GM23338 (cell line): ENCODE measurements around the gene VBP1. TPM values are rescaled to one million over a fixed set of nuclear protein-coding genes. Genes with fewer than 3 reads are reported as not detected.

Experiments
- ATAC-seq: fragments of 200-7000 bp; cut with Tn5 transposase; 3 replicates; pipeline ENCODE4 v1.9.1; 2020
- DNase-seq: peaks from one replicate; pipeline ENCODE4 v3.0.0-alpha.2; 2015; ENCODE audit warnings: low spot score
- H2AFZ ChIP-seq: fragments of 200-600 bp; sonication (generic); 2 replicates; pipeline ENCODE4 v1.8.0; 2016; ENCODE audit warnings: antibody characterized with exemption, mild to moderate bottlenecking, moderate library complexity
- H3F3A ChIP-seq: fragments of 200-600 bp; sonication (generic); replicated peaks from 2 replicates; pipeline ENCODE4 v1.8.0; 2017; ENCODE audit warnings: antibody characterized with exemption, mixed run types, low read depth
- H3K27ac ChIP-seq: fragments of 200-600 bp; sonication (generic); 2 replicates; pipeline ENCODE4 v1.6.1; 2016; ENCODE audit warnings: low read depth
- H3K27me3 ChIP-seq: fragments of 200-600 bp; sonication (generic); 2 replicates; pipeline ENCODE4 v1.8.0; 2016; ENCODE audit warnings: mild to moderate bottlenecking, mixed run types, moderate library complexity; ENCODE audit not compliant: insufficient read depth
- H3K36me3 ChIP-seq: fragments of 200-600 bp; sonication (generic); 2 replicates; pipeline ENCODE4 v1.8.0; 2016; ENCODE audit warnings: mild to moderate bottlenecking; ENCODE audit not compliant: insufficient read depth
- H3K4me1 ChIP-seq: fragments of 200-600 bp; sonication (generic); 2 replicates; pipeline ENCODE4 v1.8.0; 2016; ENCODE audit warnings: mild to moderate bottlenecking, moderate library complexity; ENCODE audit not compliant: insufficient read depth
- H3K4me2 ChIP-seq: fragments of 200-600 bp; sonication (generic); 2 replicates; pipeline ENCODE4 v1.7.1; 2017; ENCODE audit warnings: mixed run types
- H3K4me3 ChIP-seq: fragments of 200-600 bp; sonication (generic); 2 replicates; pipeline ENCODE4 v1.6.1; 2016; ENCODE audit warnings: mixed run types
- H3K79me2 ChIP-seq: fragments of 200-600 bp; sonication (generic); replicated peaks from 2 replicates; pipeline ENCODE4 v1.8.0; 2017; ENCODE audit warnings: mild to moderate bottlenecking; ENCODE audit not compliant: insufficient read depth
- H3K9me2 ChIP-seq: fragments of 200-600 bp; sonication (generic); 2 replicates; pipeline ENCODE4 v1.8.0; 2017; ENCODE audit not compliant: insufficient read depth
- H4K20me1 ChIP-seq: fragments of 200-600 bp; sonication (generic); replicated peaks from 2 replicates; pipeline ENCODE4 v1.8.0; 2017; ENCODE audit warnings: mild to moderate bottlenecking; ENCODE audit not compliant: insufficient read depth
- H3K27ac Mint-ChIP-seq: 2 replicates; pipeline ENCODE4 v1.8.0; 2020; ENCODE audit warnings: inconsistent platforms, mild to moderate bottlenecking, moderate library complexity, mixed read lengths
- H3K27me3 Mint-ChIP-seq: 3 replicates; pipeline ENCODE4 v1.8.0; 2022; ENCODE audit warnings: low read depth, mild to moderate bottlenecking, moderate library complexity, mixed read lengths, inconsistent platforms; ENCODE audit not compliant: insufficient read depth, poor library complexity
- H3K36me3 Mint-ChIP-seq: 3 replicates; pipeline ENCODE4 v1.8.0; 2021; ENCODE audit warnings: low read depth, mild to moderate bottlenecking, inconsistent platforms, moderate library complexity, mixed read lengths
- H3K4me1 Mint-ChIP-seq: 3 replicates; pipeline ENCODE4 v1.8.0; 2020; ENCODE audit warnings: mild to moderate bottlenecking, inconsistent platforms, mixed read lengths
- H3K4me3 Mint-ChIP-seq: 3 replicates; pipeline ENCODE4 v1.8.0; 2021; ENCODE audit warnings: moderate library complexity, mild to moderate bottlenecking, inconsistent platforms, mixed read lengths
- H3K9me3 Mint-ChIP-seq: 3 replicates; pipeline ENCODE4 v1.8.0; 2020; ENCODE audit warnings: moderate library complexity, mild to moderate bottlenecking, inconsistent platforms, mixed read lengths
- EZH2 ChIP-seq: fragments of 200-600 bp; sonication (generic); IDR thresholded peaks from one replicate; pipeline ENCODE4 v1.8.0; 2017; ENCODE audit warnings: antibody characterized with exemption, mild to moderate bottlenecking, low read depth; ENCODE audit not compliant: unreplicated experiment
- polyA plus RNA-seq: library from polyadenylated mRNA; unstranded; fragments of >200 nt; fragmentation: Nextera tagmentation; extraction: Ambion mirVana; gene quantifications from 2 replicates; pipeline ENCODE4 v1.2.1, GENCODE V29; 2016
- total RNA-seq: library from RNA; depleted of rRNA; stranded (reverse); fragments of >200 nt; shearing (Covaris generic); gene quantifications from 2 replicates; pipeline ENCODE4 v1.2.3, GENCODE V29; 2014
- TF ChIP-seq, protein P1 (sequence below): fragments of 250-450 bp; sonication (Bioruptor Pico); IDR thresholded peaks from 2 replicates; pipeline ENCODE4 v1.5.0; 2020; ENCODE audit warnings: mild to moderate bottlenecking, moderate library complexity

Gene VBP1
- total and polyA plus RNA-seq, 2 experiments from 2014 or later, result 62.5 to 84.4 TPM

DNA sequence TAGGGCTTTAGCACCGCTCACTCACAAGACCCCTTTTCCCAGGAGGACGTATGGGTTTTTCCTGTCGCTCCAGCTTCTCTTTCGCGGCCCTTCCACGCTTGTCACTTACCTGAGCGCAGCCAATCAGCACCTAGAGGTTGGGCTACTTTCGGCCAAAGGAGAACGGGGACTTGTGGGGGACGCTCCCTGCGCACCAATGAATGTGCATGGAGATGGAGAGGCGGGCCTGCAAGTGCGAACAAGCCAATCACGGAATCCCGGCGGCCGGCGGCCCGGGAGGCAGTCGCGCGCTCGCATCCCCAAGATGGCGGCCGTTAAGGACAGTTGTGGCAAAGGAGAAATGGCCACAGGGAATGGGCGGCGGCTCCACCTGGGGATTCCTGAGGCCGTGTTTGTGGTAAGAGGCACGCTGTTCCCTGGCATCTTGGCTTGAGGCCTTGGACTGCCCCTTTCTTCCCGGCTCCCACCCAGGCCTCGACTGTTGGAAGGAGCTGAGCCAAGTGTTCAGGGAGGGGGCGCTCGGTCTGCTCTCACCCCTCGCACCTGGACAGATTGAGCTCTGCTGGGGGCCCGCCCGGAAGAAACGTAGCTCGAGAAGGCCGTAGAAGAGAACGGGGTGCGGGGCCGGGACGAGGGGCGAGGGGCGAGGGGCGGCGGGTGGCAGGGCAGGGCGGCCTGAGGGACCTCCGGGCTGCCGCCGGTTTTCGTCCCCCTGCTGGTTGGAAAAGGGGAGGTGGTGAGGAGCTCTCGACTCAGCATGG lies at the start of gene VBP1 (continued):
- TF ChIP-seq EZH2, result no peak

DNA sequence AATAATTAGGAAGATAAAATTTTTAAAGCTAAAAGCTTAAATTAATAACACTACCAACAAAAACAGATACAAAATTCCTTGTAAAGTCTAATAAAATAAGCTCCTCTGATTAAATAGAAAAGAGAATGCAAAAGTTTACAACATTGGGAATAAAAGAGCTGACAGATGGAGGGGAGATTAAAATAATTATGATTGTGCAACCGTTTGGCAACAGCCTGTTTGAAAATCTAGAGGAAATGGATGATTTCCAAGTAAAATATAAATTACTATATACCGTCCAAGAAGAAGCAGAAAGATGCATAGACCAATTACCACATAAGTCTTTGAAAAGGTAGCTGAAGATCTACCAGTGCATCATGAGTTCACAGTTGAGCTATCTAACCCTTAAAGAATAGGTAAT lies 46.4 kb upstream of the VBP1 start:
- Histone ChIP-seq H3K27me3 (no peaks in the 10 kb centered on the region), H3K4me1 (no peaks in the 10 kb centered on the region), H3K4me2 (no peak overlapping the region), H3K36me3 (no peaks in the 10 kb centered on the region), H3K9me2 (no peaks in the 10 kb centered on the region), H3F3A (no peaks in the 10 kb centered on the region), H3K79me2 (no peaks in the 10 kb centered on the region), H2AFZ (no peak overlapping the region), H4K20me1 (no peaks in the 10 kb centered on the region), H3K27ac (no peak overlapping the region), H3K4me3 (no peak overlapping the region)
- DNase-seq, result no peak
- TF ChIP-seq, protein P1, sequence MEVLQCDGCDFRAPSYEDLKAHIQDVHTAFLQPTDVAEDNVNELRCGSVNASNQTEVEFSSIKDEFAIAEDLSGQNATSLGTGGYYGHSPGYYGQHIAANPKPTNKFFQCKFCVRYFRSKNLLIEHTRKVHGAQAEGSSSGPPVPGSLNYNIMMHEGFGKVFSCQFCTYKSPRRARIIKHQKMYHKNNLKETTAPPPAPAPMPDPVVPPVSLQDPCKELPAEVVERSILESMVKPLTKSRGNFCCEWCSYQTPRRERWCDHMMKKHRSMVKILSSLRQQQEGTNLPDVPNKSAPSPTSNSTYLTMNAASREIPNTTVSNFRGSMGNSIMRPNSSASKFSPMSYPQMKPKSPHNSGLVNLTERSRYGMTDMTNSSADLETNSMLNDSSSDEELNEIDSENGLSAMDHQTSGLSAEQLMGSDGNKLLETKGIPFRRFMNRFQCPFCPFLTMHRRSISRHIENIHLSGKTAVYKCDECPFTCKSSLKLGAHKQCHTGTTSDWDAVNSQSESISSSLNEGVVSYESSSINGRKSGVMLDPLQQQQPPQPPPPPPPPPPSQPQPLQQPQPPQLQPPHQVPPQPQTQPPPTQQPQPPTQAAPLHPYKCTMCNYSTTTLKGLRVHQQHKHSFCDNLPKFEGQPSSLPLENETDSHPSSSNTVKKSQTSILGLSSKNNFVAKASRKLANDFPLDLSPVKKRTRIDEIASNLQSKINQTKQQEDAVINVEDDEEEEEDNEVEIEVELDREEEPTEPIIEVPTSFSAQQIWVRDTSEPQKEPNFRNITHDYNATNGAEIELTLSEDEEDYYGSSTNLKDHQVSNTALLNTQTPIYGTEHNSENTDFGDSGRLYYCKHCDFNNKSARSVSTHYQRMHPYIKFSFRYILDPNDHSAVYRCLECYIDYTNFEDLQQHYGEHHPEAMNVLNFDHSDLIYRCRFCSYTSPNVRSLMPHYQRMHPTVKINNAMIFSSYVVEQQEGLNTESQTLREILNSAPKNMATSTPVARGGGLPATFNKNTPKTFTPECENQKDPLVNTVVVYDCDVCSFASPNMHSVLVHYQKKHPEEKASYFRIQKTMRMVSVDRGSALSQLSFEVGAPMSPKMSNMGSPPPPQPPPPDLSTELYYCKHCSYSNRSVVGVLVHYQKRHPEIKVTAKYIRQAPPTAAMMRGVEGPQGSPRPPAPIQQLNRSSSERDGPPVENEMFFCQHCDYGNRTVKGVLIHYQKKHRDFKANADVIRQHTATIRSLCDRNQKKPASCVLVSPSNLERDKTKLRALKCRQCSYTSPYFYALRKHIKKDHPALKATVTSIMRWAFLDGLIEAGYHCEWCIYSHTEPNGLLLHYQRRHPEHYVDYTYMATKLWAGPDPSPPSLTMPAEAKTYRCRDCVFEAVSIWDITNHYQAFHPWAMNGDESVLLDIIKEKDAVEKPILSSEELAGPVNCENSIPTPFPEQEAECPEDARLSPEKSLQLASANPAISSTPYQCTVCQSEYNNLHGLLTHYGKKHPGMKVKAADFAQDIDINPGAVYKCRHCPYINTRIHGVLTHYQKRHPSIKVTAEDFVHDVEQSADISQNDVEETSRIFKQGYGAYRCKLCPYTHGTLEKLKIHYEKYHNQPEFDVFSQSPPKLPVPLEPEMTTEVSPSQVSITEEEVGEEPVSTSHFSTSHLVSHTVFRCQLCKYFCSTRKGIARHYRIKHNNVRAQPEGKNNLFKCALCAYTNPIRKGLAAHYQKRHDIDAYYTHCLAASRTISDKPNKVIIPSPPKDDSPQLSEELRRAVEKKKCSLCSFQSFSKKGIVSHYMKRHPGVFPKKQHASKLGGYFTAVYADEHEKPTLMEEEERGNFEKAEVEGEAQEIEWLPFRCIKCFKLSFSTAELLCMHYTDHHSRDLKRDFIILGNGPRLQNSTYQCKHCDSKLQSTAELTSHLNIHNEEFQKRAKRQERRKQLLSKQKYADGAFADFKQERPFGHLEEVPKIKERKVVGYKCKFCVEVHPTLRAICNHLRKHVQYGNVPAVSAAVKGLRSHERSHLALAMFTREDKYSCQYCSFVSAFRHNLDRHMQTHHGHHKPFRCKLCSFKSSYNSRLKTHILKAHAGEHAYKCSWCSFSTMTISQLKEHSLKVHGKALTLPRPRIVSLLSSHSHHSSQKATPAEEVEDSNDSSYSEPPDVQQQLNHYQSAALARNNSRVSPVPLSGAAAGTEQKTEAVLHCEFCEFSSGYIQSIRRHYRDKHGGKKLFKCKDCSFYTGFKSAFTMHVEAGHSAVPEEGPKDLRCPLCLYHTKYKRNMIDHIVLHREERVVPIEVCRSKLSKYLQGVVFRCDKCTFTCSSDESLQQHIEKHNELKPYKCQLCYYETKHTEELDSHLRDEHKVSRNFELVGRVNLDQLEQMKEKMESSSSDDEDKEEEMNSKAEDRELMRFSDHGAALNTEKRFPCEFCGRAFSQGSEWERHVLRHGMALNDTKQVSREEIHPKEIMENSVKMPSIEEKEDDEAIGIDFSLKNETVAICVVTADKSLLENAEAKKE (CRISPR knock-in tag), result no peak
- Mint-ChIP-seq H3K4me3 (no peak overlapping the region), H3K27me3 (no peaks in the 10 kb centered on the region), H3K36me3 (no peaks in the 10 kb centered on the region), H3K9me3 (no peaks in the 10 kb centered on the region; the same call in 2 of the 3 replicates), H3K4me1 (no peaks in the 10 kb centered on the region), H3K27ac (no peak overlapping the region)
- no peak for ATAC-seq
